Left renal cortex interstitium (tissue), 4 donors: ENCODE measurements around the gene PIH1D1. TPM values are rescaled to one million over a fixed set of nuclear protein-coding genes. Genes with fewer than 3 reads are reported as not detected.
A peak's percentile ranks its signal among the peaks of the same experiment; 100 is the strongest.

ENCODE experiments used
- DNase-seq, 4 donors: peaks; one replicate each; pipeline ENCODE4 v3.0.0-alpha.2; 2013; ENCODE audit warnings: low read depth in 4 of 4, low spot score in 2 of 4, missing footprints in 1 of 4
- polyA plus RNA-seq, 4 donors: library from polyadenylated mRNA; unstranded; fragments of 120-200 nt; gene quantifications; one replicate each; pipeline ENCODE4 v1.2.1, GENCODE V29; 2013; ENCODE audit not compliant: insufficient read length in 4 of 4

The PIH1D1 gene
- 100 to 1,000 TPM in 1 of 4 donors, 10 to 100 TPM in 3; 82.3 to 106 (median 94.2) TPM for polyA plus RNA-seq

DNA sequence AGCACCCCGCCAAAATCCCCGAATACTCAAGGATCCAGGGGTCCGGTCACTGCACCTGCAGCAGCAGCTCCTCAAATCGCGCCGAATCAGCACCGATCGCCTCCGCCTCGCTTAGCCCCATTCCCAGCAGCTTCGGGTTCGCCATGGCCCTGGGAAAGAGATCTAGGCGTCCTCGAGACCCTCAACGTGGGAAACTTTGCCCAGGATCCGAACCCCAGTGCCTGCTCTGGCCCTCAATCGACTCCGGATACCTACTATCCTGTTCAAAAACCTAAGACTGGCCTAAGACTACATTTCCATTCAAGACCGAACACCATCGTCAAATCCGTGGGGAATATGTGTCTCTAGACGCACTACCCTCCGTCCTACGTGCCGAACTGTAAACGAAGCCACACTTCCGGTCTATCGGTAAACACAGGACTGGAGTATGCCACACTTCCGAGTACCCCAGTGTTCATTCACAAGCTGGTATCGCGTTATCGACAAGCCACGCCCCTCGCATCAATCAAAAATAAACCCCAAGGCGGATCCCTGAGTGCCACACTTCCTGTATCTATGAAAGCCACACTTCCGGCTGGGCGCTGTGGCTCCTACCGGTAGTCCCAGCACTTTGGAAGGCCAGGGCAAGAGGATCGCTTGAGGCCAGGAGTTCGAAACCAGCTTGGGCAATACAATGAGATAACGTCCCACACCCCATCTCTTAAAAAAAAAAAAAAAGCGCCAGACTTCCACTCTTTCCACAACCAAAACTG lies at the start of gene PIH1D1:
Gene PIH1D1 (minus strand): TSS at position 385 of the 752 bp plus-strand sequence. CDS start 240 bp downstream, at position 145.
- DNase-seq: peak; percentile 91 to 99 (median 94)

DNA sequence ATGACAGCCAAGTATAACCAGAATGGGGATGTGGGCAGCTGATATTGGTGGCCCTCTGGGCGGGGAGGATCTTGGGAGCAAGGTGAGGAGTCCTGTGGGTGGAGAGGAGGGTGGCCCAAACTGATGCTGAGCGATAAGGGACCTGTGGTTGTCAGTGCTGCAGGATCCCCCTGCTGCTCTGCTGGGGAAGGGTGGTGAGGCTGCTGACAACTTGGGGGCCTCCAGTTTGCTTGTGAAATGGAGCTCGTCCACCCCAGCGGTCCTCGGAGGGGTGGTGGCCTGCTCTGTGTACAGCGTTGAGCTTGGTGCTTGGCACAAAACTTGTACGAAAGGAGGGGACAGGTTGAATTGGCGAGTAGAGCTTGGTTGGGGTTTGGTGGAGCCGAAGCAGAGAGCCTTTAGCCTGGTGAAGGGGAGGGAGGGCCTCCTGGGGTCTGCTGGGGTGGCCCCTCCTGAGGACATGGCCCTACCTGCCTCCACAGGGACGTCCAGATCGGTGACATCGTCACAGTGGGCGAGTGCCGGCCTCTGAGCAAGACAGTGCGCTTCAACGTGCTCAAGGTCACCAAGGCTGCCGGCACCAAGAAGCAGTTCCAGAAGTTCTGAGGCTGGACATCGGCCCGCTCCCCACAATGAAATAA lies 47.5 kb upstream of the PIH1D1 start:
- DNase-seq: no peak

DNA sequence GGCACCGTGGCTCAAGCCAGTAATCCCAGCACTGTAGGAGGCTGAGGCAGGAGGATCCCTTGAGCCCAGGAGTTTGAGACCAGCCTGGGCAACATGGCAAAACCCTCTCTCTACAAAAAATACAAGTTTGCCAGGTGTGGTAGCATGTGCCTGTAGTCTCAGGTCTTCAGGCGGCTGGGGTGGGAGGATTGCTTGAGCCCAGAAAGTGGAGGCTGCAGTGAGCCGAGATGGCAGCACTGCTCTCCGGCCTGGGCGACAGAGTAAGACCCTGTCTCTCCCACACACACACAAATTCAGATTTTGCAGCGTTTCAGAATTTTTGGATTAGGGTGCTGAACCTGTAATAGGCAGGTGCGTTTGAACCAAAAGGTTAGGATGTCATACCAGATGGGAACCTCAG lies 46.9 kb upstream of the PIH1D1 start:
- DNase-seq: no peak

DNA sequence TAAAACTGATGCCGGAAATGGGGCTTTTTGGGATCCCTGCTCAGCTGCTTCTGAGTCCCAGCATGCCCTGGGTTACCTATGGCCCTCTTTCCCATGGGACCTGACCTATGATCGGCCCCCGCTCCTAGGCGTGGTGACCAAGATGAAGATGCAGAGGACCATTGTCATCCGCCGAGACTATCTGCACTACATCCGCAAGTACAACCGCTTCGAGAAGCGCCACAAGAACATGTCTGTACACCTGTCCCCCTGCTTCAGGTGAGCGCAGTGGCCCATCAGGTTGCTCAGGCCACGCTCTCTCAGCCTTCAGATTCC lies 46.1 kb upstream of the PIH1D1 start:
- no peak for DNase-seq

DNA sequence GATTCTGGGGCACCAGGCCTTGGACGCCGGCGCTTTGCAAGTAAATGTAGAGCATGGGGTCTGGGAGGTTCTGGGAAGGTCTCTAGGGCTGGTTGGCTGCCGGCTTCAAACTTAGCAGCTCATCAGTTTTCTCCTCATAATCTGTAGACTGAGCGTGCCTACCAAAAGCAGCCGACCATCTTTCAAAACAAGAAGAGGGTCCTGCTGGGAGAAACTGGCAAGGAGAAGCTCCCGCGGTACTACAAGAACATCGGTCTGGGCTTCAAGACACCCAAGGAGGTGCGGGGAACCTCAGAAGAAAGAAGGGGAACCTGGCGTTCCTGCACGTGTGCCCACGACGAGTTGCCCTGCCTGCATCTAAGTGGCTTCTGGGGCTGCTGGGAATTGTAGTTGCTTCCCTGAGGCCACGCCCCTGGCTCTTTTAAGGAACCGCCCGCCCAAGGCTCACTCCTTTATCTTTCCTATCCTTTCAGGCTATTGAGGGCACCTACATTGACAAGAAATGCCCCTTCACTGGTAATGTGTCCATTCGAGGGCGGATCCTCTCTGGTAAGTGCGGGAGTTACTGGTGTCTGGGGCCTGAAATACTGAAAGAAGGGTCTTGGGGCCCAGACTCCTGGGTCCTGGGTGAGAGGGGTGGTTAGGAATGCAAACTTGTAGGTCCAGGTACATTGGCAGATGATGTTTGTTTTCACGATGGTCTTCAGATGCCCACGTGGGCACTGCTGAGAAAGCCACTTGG lies 45.6 kb upstream of the PIH1D1 start:
- DNase-seq: no peak

DNA sequence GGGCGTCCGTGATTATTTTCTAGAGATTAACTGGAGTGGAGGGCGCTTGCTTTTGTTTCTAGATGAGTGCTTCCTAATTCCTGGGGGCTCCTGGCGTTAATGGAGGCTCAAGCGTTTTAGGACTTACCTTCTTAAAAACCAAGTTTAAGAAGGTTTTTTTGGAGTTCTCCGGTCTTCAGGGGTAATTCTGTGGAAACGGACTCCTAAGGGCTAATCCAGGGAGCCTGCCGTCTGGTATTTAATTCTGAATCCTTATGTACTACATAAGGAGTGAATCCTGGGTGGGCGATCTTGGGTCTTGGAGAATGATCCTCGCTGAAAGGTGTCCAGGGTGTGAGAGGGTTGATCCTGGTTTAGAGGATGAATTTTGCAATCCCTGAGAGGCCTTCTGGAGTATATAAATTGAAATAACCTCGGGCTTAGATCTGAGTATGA lies 45.0 kb upstream of the PIH1D1 start:
- no peak for DNase-seq

DNA sequence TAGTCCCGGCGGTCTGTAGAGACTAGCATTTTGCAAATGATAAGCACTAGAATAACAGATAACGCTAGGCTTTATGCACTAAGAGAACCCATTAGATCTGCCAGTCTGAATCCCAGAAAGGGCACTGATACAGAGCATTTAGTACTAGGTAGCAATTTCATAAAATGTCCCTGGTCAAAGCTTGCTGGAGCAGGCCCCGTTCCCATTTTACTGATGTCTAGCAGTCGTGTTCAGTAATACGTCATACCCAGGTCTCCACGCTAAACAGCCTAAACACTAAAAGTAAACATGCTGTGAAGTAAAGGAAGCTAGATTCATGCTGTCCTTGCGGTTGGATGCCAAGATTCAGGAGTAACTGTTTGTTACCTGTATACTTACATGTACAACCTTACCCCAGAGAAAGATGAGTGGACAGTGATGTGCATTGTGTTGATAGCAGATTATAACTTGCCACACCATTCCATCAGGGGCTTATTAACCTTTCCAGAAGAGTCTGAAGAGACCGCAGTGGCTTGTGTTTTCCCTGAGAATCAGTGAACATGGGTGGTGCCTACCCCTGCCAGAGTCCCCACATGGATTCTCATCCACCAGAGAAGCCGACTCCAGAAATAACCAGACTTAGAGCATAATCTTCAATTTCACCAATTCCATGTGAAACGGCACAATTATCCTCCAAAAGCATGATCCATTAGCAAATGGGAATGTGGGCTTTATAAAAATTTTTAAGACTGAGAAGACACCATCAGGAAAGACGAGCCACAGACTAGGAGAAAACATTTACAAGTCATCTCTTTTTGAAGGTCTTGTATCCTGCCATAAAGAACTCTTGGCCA lies 41.2 kb upstream of the PIH1D1 start:
- DNase-seq: no peak

DNA sequence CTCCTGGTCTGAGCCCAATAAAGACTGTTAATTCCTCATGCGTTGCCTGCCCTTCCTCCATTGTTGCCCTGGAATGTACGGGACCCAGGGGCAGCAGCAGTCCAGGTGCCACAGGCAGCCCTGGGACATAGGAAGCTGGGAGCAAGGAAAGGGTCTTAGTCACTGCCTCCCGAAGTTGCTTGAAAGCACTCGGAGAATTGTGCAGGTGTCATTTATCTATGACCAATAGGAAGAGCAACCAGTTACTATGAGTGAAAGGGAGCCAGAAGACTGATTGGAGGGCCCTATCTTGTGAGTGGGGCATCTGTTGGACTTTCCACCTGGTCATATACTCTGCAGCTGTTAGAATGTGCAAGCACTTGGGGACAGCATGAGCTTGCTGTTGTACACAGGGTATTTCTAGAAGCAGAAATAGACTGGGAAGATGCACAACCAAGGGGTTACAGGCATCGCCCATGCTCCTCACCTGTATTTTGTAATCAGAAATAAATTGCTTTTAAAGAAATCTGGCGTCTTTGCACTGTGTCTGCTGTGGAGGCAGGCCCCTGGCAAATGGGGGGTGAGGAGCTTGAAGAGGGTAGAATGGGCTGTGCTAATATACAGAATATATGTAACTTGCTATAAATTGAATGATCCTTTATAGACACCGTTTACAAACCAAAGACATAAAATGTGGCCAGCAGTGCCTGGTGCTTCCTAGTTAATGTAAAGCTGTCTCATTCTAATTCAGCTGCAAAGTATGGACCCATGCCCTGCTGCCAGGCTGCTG lies 40.4 kb upstream of the PIH1D1 start:
- no peak for DNase-seq

DNA sequence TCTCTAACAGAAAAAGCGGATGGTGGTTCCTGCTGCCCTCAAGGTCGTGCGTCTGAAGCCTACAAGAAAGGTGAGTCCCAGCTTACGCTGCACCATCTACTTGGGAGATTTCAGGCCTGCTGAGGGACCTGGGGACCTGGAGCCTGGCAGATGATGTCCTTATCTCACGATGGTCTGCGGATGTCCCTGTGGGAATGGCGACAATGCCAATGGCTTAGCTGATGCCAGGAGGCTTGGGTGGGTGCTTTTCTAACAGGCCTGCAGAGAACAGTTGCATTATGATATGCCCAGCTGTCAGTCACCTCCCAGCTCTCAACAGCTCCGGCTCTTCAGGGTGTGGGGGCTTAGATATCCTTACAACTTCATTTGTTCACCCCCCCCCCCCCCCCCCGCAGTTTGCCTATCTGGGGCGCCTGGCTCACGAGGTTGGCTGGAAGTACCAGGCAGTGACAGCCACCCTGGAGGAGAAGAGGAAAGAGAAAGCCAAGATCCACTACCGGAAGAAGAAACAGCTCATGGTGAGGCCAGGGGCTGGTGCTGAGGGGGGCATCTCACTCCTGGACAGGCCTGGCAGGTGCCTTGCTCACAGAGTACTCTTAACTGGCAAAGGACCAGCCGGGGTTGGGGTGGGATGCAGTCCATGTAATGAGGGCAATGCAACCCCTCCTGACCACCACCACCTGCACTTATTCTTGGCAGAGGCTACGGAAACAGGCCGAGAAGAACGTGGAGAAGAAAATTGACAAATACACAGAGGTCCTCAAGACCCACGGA lies 39.6 kb upstream of the PIH1D1 start:
- no peak for DNase-seq

DNA sequence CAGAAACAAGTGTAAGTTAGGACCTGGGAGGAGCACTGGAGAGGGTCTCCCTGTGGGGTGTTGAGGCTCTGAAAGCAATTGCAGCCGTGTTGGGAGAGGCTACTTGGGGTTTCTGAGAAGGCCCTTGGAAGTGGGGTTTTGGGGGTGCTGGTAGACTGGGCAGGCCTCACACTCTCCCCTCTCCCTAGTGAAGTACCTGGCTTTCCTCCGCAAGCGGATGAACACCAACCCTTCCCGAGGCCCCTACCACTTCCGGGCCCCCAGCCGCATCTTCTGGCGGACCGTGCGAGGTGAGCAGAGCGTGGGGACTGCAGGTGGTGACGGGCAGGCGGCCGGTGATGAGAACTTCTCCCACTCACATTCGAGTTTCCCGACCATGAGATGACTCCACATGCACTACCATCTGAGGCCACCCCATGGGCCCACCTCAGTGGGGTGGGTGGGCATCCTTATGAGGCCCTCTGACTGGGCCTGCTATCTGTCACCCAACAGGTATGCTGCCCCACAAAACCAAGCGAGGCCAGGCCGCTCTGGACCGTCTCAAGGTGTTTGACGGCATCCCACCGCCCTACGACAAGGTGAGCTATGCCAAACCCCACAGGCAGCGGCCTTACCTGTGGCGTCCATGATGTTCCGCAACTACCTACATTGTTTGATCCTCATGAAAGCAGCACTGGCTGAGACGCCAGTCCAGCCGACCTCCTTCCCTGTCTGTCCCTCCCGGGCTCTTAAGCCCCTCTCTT lies 38.8 kb upstream of the PIH1D1 start:
- DNase-seq: no peak

DNA sequence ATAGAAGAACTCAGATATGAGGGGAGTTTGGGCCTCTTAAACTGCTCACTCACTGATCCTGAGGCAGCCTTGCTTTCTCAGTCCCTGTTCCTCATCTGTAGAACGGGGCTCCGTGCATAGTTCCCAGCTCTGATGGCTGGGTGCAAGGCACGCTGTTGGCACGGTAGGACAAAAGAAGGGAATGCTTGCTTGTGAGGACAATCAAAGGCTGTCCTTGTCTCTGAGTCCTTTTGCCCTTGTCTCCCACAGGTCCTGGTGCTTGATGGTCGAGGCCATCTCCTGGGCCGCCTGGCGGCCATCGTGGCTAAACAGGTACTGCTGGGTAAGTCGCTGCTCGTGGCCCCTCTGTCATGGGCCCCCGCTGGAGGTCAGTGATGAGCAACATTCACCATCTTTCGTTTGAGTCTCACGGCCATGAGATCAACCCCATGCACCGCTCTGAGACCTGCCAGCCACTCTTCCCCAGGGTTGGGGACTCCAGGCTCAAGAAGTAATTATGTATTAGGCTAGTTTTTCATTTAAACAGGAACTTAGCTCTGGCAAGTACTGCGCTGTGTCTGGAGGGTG lies 38.1 kb upstream of the PIH1D1 start:
- DNase-seq: no peak

DNA sequence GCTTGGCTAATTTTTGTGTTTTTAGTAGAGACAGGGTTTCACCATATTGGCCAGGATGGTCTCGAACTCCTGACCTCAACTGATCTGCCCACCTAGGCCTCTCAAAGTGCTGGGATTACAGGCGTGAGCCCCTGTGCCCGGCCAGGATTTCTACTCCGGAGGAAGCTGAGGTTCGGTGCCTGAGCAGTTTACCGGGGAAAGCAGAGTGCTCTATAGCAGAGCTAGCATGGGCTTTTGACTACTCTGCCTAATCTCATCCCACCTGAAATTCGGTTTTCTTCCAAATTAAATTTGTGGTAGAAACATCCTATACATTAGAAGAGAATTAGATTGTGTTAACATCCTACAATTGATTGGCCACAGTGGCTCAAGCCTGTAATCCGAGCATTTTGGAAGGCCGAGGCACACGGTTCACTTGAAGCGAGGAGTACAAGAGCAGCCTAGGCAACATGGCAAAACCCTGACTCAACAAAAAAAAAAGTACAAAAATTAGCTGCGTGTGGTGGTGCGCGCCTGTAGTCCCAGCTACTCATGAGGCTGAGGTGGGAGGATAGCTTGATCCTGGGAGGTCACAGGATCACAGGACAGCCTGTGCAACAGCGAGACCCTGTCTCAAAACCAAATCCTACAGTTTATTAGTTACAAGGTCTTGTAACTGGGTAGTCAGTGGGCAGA lies 37.4 kb upstream of the PIH1D1 start:
- DNase-seq: no peak

DNA sequence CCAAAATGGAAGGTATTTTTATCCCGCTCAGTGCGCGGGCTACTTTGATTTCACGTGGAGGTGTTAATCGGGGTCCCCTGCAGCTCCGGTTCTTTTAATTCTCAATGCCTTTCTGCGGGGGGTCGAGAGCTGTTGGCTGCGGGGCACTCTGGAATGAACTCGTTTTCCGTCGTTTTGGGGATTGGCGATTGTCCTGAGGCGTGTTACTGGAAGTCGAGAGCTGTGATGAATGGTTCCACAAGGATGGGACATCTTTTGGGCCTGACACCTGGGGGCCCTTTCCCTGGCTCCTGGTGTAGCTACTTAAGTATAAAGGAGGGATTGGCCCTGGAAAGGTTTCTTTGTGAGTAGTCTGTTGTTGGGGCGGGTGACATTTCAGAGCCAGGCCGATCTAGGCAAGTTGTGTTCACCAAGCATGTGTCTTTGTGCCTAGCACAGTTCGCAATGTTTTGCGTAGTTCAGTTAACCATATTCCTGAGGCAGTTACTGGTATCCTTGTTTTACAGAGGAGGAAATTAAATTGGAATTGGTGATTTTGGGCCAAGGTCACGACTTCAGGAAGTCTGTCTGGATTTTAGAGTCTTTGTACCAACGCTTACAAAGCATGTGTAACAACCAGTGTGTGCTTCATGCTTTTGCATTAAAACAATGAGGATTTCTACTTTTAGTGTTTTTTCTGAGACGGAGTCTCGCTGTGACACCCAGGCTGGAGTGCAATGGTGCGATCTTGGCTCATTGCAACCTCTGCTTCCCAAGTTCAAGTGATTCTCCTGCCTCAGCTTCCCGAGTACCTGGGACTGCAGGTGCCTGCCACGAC lies 36.6 kb upstream of the PIH1D1 start:
- DNase-seq: no peak

DNA sequence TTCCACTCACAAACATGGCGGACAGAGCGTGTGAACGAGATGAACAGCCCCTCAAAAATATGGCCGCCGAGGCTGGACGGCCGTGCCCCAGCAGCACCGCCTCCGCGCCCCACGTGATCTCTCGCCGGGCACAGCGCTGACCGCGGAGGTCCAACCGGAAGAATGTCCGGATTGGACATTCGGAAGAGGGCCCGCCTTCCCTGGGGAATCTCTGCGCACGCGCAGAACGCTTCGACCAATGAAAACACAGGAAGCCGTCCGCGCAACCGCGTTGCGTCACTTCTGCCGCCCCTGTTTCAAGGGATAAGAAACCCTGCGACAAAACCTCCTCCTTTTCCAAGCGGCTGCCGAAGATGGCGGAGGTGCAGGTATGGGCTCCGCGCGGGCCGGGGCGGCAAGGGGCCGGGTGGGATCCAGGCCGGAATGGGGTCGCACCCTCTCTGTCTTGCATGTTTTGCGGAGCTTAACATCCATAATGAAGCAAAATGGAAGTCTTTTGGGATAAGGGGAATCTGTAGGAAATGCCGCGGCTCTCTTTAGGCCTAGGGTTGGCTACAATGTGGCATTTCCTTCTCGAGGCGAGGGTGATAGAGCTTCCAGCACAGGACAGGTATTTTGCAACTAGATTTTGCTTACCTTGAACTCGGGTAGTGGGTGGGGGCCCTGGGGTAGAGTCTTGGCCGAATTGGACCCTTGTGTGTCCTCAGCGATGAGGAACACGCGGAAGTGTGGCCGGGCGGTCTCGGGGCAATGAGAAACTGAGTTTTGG lies 35.8 kb upstream of the PIH1D1 start, which contains the start of gene RPL13A:
Gene RPL13A (plus strand): TSS at position 332 of the 769 bp plus-strand sequence. CDS start 22 bp downstream, at position 354.
- peak; percentile 98 to 100 (median 100) for DNase-seq

DNA sequence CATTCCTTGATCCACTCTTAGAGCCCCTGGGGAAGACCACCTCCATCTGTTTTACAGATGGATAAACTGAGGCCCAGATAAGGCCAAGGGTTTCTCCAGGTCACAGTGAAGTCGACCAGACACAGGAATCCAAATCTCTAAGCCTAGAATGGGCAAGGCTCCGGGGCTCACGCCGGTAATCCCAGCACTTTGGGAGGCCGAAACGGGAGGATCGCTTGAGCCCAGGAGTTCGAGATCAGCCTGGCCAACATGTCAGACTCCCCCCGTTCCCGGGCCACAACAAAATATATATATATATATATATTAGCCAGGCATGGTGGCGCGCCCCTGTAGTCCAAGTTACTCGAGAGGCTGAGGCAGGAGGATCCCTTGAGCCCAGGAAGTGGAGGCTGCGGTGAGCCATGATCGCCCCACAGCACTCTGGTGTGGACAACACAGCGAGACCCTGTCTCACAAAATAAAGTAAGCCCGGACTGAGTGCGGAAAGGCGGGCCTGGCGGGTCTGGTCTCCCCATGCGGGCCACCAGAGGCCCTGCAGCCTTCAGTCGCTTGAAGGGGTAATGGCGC lies 35.2 kb upstream of the PIH1D1 start:
- DNase-seq: no peak

DNA sequence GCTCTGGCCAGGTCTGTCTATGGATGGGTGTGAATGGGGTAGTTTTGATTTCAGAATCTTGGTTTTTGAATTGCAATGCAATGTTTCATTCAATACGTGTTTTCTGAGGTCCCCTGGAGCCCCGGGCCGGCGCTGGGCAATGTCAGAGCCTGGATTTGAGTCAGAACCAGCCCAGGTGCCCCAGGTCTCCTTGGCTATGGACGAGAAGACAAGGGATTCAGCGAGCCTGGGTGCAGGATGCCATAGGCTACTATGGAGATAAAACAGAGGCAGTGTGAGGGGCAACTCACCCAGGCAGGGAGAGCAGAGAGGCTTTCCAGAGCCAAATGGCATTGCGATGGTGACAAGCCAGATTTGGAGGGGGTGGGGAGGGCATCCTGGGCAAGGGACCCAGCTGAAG lies 34.6 kb upstream of the PIH1D1 start:
- DNase-seq: no peak
